DND-41 (cell line): ENCODE measurements around the gene TTLL5.

Experiments used
- EZH2 ChIP-seq: IDR thresholded peaks from 3 replicates; pipeline ENCODE4 v1.6.1; 2012; ENCODE audit warnings: borderline replicate concordance, low read depth, mild to moderate bottlenecking, moderate library complexity, low read length, inconsistent platforms; ENCODE audit not compliant: severe bottlenecking
- TF ChIP-seq, protein P1 (sequence below): IDR thresholded peaks from 2 replicates; pipeline ENCODE4 v1.5.1; 2012; ENCODE audit warnings: borderline replicate concordance, low read length, moderate library complexity, mild to moderate bottlenecking; ENCODE audit not compliant: poor library complexity, severe bottlenecking; ENCODE audit errors: extremely low read depth

GRCh38 chr14:75835737-75836136 lies 174.7 kb downstream of the TTLL5 start:
- TF ChIP-seq, protein P1, sequence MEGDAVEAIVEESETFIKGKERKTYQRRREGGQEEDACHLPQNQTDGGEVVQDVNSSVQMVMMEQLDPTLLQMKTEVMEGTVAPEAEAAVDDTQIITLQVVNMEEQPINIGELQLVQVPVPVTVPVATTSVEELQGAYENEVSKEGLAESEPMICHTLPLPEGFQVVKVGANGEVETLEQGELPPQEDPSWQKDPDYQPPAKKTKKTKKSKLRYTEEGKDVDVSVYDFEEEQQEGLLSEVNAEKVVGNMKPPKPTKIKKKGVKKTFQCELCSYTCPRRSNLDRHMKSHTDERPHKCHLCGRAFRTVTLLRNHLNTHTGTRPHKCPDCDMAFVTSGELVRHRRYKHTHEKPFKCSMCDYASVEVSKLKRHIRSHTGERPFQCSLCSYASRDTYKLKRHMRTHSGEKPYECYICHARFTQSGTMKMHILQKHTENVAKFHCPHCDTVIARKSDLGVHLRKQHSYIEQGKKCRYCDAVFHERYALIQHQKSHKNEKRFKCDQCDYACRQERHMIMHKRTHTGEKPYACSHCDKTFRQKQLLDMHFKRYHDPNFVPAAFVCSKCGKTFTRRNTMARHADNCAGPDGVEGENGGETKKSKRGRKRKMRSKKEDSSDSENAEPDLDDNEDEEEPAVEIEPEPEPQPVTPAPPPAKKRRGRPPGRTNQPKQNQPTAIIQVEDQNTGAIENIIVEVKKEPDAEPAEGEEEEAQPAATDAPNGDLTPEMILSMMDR, result no peak
- no peak for TF ChIP-seq EZH2
